Gastroesophageal sphincter (tissue), 4 donors: ENCODE data around the gene ACOX1. TPM values are rescaled to one million over a fixed set of nuclear protein-coding genes. Genes with fewer than 3 reads are reported as not detected.

ENCODE experiments used
- ATAC-seq: fragments of 150-250 bp; one replicate; pipeline ENCODE4 v1.9.1; 2016; ENCODE audit warnings: mild to moderate bottlenecking, moderate library complexity
- H3K27ac ChIP-seq, 4 donors: fragments of 200-600 bp; sonication (generic) in 3 of 4; 1 replicate in 3 of 4; 2 replicates in 1 of 4; pipeline ENCODE4 v1.5.1; 2016 to 2019
- H3K27me3 ChIP-seq: fragments of 200-600 bp; sonication (generic); one replicate; pipeline ENCODE4 v1.5.1; 2019
- H3K36me3 ChIP-seq, 2 donors: fragments of 200-600 bp; sonication (generic); one replicate each; pipeline ENCODE4 v1.5.1; 2019; ENCODE audit warnings: control low read depth in 1 of 2
- H3K4me1 ChIP-seq, 3 donors: fragments of 200-600 bp; sonication (generic); 1 replicate in 2 of 3; 2 replicates in 1 of 3; pipeline ENCODE4 v1.5.1; 2016 to 2019; ENCODE audit warnings: control low read depth in 2 of 3
- H3K4me3 ChIP-seq, 2 donors: fragments of 200-600 bp; sonication (generic); one replicate each; pipeline ENCODE4 v1.5.1; 2019; ENCODE audit warnings: mild to moderate bottlenecking in 1 of 2, moderate library complexity in 1 of 2
- H3K9me3 ChIP-seq, 3 donors: fragments of 200-600 bp; sonication (generic); one replicate each; pipeline ENCODE4 v1.5.1; 2017 to 2019; ENCODE audit warnings: control low read depth in 2 of 3
- EP300 ChIP-seq: sonication (generic); formaldehyde crosslinking; IDR thresholded peaks from one replicate; pipeline ENCODE4 v1.6.1; 2017; ENCODE audit warnings: antibody characterized with exemption, mild to moderate bottlenecking
- POLR2A ChIP-seq, 2 donors: fragments of 450-650 bp; IDR thresholded peaks; one replicate each; pipeline ENCODE4 v1.6.1; 2017; ENCODE audit warnings: antibody characterized with exemption in 2 of 2, mild to moderate bottlenecking in 2 of 2, moderate library complexity in 1 of 2
- POLR2AphosphoS5 ChIP-seq: sonication (generic); formaldehyde crosslinking; IDR thresholded peaks from one replicate; pipeline ENCODE4 v1.6.1; 2017; ENCODE audit warnings: antibody characterized with exemption
- WGBS, 2 donors: methylation state at CpG; one replicate each; pipeline ENCODE4 v1.1.5; 2018; ENCODE audit warnings: low coverage in 1 of 2; 5-methylcytosine and 5-hydroxymethylcytosine counted together
- total RNA-seq, 4 donors: library from RNA; depleted of rRNA; stranded (reverse); fragments of >200 nt; gene quantifications; one replicate each; pipeline ENCODE4 v1.1.0, GENCODE V29; 2016
- TF ChIP-seq, protein P1 (sequence below), 4 experiments: fragments of 200-600 bp in 2 of 4; fragments of 450-650 bp in 2 of 4; sonication (generic) in 1 of 4; IDR thresholded peaks; one replicate each; pipeline ENCODE4 v1.5.1; 2017 to 2019; ENCODE audit warnings: antibody characterized with exemption in 4 of 4, mild to moderate bottlenecking in 2 of 4, moderate library complexity in 2 of 4

The ACOX1 gene
- total RNA-seq, 4 donors from 2014 or later, result 45.9 to 63.4 (median 54.2) TPM

DNA sequence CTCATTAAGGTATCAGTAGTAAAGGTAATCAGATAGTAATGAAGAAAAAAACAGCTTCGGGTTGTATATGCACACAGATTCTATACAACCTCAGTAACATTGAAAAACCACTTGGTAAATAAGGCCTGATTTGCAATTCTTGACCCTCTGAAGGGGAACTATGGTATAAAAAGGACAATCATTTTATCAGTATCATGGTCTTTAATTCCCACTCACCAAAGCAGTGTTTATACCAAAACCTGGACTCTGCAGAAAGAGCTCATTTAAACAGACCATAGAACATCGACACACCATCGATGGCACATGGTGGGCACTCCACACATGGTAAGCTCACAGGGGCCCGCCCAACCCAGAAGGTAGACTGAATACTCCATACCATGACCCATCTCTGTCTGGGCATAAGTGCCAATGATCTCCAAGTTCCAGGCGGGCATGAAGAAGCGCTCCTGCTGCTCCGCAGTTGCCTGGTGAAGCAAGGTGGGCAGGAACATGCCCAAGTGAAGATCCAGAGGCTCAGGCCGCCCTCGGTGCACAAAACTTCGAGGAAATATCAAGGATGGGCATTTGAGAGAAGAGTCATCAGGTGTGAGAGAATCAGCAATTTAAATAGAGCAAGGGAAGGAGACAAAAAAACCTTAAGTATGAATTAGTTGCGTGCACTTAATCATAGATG is 19.0 kb downstream of the ACOX1 start:
- Histone ChIP-seq H3K4me3 (no peak overlapping the region), H3K27me3 (no peaks in the 10 kb centered on the region), H3K9me3 (no peaks in the 10 kb centered on the region), H3K27ac (no peak overlapping the region), H3K4me1 (no peaks in the 10 kb centered on the region), H3K36me3 (peaks cover 0 to 34% of the 10 kb centered on the region in 2 donors)
- TF ChIP-seq POLR2AphosphoS5 (no peak), POLR2A (IDR thresholded peaks at IDR 0.05) (no peak), EP300 (no peak)
- TF ChIP-seq, protein P1, sequence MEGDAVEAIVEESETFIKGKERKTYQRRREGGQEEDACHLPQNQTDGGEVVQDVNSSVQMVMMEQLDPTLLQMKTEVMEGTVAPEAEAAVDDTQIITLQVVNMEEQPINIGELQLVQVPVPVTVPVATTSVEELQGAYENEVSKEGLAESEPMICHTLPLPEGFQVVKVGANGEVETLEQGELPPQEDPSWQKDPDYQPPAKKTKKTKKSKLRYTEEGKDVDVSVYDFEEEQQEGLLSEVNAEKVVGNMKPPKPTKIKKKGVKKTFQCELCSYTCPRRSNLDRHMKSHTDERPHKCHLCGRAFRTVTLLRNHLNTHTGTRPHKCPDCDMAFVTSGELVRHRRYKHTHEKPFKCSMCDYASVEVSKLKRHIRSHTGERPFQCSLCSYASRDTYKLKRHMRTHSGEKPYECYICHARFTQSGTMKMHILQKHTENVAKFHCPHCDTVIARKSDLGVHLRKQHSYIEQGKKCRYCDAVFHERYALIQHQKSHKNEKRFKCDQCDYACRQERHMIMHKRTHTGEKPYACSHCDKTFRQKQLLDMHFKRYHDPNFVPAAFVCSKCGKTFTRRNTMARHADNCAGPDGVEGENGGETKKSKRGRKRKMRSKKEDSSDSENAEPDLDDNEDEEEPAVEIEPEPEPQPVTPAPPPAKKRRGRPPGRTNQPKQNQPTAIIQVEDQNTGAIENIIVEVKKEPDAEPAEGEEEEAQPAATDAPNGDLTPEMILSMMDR (IDR thresholded peaks at IDR 0.05), result no peak
- WGBS, 2 donors, result 90 to 97% methylated on average over 3 to 7 of the region's 11 CpGs
- ATAC-seq, result no peak

DNA sequence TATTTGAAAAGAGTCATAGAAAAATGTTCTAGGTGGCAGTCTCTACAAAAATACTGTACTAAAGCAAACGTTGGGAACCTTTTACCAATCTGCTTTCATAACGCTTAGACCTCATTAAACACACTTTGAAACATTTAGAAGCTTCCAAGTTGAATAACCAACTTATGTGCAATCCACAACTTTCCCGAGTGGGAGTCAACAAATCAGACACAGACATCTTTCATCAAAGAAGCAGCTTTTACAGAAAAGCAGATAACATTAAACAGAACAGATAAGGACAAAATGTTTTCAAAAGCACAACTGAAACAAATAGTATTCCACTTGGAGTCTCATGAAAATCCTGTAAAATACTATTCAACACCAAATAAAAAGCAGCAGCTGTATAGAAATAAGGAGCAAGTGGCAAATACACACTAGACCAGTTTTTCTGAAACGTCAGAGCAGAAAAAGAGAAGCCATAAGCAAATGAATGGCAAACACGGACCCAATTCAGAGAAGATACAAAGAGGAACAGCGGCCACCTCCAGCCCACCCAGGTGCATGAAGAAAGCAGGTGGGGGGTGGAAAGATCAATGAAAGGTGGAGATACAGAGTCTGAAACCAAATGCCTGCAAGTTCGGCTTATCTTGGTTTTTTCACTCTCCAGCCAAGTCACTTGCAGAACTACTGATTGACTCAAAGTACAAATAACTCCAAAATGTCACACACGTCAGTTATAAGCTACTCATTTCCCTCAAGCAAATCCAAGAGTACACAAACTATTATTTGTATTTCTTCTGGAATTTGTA is 19.7 kb downstream of the ACOX1 start:
- TF ChIP-seq, protein P1 (IDR thresholded peaks at IDR 0.05), result no peak
- TF ChIP-seq POLR2AphosphoS5 (no peak), EP300 (no peak), POLR2A (IDR thresholded peaks at IDR 0.05) (no peak)
- ATAC-seq, result no peak
- Histone ChIP-seq H3K27ac (no peak overlapping the region), H3K36me3 (peaks cover 0 to 42% of the 10 kb centered on the region in 2 donors), H3K4me3 (no peak overlapping the region), H3K27me3 (no peaks in the 10 kb centered on the region), H3K4me1 (no peaks in the 10 kb centered on the region), H3K9me3 (no peaks in the 10 kb centered on the region)
- WGBS, 2 donors, result 60 to 74% methylated on average over 8 of the region's 8 CpGs

DNA sequence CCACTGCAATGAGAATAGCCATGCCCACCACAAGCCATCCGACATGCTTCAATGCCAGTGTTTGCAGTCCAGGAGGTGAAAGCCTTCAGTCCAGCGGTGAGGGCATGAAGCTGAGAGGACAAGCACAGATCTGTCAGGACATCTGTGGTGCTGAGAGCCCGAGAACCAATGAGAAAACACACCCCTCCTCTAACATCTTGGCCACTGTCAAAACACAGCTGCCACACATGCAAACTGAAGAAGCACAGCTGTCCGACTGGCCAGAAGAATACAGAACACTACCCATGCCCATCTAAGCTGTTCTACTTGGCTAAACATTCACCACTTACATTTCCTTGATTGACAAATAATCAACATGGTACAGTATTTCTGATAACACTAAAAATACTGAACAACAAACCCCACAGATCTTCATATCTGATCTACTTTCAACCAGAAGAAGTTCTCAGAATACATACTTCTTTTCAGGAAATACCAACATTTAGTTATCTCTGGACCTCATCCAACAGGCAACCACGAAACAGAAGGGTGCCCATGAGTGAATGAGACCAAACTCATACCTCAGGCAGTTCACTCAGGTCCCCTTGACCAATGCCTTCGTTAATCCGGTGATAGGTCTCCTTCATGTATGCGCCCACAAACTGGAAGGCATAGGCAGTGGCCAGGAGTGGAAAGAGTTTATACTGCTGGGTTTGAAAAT is 28.0 kb downstream of the ACOX1 start:
- H3K9me3 ChIP-seq, result no peaks in the 10 kb centered on the region
- no peaks in the 10 kb centered on the region for H3K4me1 ChIP-seq
- TF ChIP-seq POLR2AphosphoS5, result no peak
- TF ChIP-seq EP300, result no peak
- TF ChIP-seq POLR2A (IDR thresholded peaks at IDR 0.05), result no peak
- TF ChIP-seq, protein P1 (IDR thresholded peaks at IDR 0.05), result no peak
- 65 to 76% methylated on average over 5 of the region's 8 CpGs for WGBS, 2 donors
- ATAC-seq, result no peak
- peaks cover 0 to 99% of the 10 kb centered on the region in 2 donors for H3K36me3 ChIP-seq
- H3K27ac ChIP-seq, result no peak overlapping the region
- H3K4me3 ChIP-seq, result no peak overlapping the region
- H3K27me3 ChIP-seq, result no peaks in the 10 kb centered on the region

DNA sequence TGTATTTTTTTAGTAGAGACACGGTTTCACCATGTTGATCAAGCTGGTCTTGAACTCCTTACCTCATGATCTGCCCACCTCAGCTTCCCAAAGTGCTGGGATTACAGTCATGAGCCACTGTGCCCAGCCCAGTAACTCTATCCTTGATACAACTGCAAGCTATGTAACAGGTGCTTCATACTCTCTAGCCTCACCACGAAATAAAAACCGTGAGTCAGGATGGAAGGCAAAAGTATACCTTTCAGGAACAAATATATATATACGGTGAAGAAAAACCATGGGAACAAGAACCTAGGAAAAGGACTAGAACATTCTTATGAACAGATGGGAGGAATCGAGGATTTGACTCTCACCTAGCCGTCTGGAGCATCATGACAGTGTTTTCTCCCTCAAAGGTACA is 28.5 kb downstream of the ACOX1 start:
- H3K9me3 ChIP-seq, result no peaks in the 10 kb centered on the region
- no peak for ATAC-seq
- WGBS, 2 donors, result 68 to 82% methylated on average over 5 to 6 of the region's 6 CpGs

More for the DNA sequence above, 28.5 kb downstream of the ACOX1 start:
- H3K27ac ChIP-seq, result no peak overlapping the region
- no peak for TF ChIP-seq POLR2AphosphoS5
- no peak for TF ChIP-seq EP300
- TF ChIP-seq POLR2A (IDR thresholded peaks at IDR 0.05), result no peak
- TF ChIP-seq, protein P1 (IDR thresholded peaks at IDR 0.05), result no peak
- no peaks in the 10 kb centered on the region for H3K27me3 ChIP-seq
- H3K4me1 ChIP-seq, result no peaks in the 10 kb centered on the region
- no peak overlapping the region for H3K4me3 ChIP-seq
- peaks cover 0 to 100% of the 10 kb centered on the region in 2 donors for H3K36me3 ChIP-seq
